Daoy (cell line): ENCODE measurements around the gene DCDC2C. TPM values are rescaled to one million over a fixed set of nuclear protein-coding genes. Genes with fewer than 3 reads are reported as not detected.

Source experiments
- DNase-seq: peaks from one replicate; pipeline ENCODE4 v3.0.0-alpha.2; 2015; ENCODE audit warnings: low read depth
- total RNA-seq: library from RNA; depleted of rRNA; stranded (reverse); fragments of >200 nt; shearing (Covaris generic); gene quantifications from 2 replicates; pipeline ENCODE4 v1.2.3, GENCODE V29; 2014; rRNA removed

DCDC2C gene
- not detected in 2 replicates for total RNA-seq

DNA sequence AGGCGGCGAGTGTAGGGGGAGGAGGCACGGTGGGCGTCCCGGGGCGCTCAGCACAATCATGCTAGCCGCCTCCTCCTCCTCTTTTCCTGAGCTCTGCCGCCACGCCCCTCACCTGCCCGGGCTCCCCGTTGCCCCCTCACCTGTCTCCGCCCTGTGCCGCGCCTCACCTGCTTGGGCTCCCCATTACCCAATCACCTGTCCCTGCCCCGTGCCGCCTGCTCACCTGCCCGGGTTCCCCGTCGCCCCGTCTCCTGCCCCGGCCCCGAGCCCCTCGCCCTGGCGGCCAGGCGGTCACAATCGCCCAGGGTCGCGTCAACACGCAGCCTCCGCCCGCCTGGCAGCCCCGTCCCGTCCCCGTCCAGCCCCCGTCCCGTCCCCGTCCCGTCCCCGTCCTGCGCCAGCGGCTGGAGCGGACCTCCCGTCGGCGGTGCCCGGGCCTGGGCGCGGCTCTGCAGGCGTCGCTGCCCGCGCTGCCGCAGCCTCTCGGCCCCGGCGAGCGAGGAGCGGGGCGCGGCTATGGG lies at the start of gene DCDC2C:
Gene DCDC2C (plus strand): TSS at position 340 of the 521 bp plus-strand sequence. CDS start 177 bp downstream, at position 517.
- DNase-seq = no peak

DNA sequence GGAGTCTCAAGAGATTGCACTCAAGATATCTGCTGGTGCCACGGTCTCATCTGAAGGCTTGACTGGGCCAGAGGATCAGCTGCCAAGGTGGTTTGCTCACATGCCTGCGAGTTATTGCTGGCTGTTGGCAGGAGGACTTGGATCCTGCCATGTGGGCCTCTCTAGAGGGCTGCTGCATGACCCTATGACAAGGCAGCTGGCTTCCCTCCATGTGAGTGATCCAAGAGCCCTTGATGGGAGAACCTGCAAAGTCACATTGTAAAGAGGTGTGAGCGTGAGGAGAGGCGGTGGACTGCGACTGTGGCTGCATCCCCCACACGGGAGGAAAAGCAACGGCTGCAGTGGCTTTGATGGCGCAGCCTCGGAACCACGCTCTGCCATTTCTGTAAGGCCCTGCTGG lies 49.4 kb upstream of the DCDC2C start:
- DNase-seq = no peak

DNA sequence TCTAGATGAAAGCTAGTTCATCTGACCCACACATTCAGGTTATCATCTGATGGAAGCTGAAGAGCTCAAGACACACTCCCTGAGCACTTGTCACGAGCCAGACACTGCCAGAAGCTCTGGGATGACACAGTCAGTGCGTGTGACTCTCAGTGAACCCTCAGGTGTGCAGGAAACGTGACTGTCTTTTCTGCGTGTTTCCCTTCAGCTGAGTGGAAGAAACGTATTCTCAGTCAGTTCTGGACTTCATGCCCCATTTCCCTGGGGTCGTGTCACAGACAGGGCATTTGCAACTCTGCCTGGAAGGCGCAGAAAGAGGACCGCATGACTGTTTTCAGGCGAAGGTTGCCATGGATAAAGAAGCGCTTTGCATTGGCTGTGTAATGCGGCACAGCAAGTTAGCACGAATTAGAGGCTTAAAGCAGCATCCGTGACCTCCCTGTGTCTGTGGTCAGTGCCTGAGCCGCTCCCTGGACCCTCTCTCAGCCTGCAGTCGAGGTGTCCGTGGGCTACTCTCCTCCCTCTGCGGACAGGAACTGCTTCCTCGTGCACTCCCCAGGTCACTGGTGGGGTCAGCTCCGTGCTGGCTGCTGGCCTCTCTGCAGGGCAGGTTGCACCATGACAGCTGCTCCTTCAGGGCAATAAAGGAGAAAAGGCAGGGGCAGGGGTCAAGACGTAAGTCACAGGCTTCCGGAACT lies 48.7 kb upstream of the DCDC2C start:
- no peak for DNase-seq

DNA sequence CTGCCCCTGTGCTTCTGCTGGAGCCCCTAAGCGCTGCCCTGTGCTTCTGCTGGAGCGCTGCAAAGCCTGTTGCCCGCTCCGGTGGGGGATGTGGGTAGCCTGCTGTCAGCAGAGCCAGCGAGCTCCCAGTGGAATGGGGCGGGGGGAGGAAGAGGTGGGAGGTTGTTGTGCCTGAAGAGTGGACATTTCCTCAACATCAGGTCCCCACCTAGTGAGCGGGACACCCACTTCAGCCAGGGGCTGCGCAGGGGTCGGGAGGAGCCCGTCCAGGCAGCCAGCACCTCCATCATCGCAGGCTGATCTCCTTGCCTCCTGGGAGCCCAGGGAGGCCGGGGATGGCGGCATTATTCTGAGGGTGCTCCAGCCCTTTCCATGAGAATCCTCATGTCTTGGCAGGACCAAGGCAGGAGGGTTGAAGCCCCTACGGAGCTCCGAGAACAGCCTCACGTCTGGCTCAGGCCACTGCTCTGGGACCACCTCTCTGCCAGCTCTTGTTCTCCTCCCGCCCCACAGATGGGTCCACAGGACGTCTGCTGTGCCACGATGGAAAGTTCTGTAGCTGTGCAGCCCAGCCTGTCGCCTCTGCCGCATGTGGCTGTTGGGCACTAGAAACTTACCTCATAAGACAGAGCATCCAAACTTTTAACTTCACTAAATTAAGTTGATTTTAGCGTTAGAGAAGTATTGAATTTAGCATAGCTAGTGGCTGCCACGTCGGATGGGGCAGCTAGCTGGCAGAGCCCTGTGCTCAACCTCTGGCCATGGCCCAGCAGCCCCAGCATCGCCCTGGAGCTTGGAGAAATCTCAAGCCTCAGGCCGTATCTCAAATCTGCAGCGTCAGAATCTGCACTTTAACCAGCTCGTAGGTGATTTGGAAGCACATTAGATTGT lies 47.3 kb upstream of the DCDC2C start:
- DNase-seq = no peak

DNA sequence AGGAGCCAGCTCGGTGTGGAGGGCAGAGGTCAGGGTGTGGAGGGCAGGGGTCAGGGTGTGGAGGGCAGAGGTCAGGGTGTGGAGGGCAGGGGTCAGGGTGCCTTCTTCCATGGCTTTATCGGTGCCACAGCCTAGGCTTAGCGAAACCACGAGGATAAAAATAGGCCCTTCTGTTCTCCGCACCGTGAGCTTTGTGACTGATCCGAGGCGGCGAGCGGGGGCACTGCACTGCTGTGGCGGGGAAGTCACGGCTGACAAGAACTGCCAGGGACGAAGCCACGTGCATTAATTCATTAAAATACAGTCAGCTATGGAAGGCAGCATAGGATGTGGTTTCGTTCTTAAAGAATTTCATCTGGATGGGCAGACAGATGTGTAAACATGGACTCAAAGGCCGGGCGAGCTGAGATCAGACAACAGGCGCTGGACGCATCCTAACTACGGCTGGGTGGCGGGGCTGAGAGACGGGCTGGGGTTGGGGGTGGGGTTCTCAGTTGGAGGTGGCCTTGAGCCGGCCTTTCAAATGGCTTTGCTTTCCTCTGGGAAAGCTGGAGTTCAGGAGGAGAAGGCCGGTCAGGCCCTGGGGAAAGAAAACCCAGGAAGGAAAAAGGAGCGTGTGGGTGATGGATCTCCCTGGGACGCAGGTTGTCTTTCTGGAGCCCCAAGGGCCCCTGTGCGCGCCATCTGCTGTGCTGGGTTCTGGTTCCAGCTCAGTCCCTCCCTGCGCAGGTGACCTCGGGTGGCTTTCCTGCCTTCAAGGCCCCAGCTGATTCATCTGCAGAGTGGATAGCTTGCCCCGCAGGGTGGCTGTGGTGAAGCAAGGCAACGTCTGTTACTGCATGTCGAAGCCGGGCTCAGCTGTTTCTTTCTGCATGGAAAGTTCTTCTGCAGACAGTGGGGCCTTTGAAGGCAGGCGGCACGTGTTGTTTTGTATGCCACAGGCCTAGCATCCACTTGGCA lies 46.3 kb upstream of the DCDC2C start:
- no peak for DNase-seq

DNA sequence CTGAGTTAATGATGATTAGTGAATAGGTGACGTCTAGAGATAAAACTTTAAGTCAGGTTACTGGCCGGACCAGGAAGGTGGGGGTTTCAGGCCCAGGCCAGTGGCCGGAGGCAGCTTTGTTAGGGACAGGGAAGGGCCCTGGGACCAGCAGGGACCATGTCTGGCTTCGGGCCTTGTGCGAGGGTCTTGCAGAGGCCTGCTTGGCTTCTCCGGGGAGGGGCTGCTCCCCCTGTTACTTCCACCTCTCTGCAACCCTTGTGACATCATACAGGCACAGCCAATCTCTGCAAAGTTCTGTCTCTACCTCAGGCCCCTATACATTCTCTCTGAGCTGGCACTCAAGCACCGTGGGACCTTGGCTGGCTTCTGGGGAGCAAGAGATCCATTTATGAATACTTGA lies 45.5 kb upstream of the DCDC2C start, which contains the start of gene ALLC:
Gene ALLC (plus strand): TSS at position 320 of the 400 bp plus-strand sequence. CDS start 12,958 bp downstream, outside the sequence.
- no peak for DNase-seq

DNA sequence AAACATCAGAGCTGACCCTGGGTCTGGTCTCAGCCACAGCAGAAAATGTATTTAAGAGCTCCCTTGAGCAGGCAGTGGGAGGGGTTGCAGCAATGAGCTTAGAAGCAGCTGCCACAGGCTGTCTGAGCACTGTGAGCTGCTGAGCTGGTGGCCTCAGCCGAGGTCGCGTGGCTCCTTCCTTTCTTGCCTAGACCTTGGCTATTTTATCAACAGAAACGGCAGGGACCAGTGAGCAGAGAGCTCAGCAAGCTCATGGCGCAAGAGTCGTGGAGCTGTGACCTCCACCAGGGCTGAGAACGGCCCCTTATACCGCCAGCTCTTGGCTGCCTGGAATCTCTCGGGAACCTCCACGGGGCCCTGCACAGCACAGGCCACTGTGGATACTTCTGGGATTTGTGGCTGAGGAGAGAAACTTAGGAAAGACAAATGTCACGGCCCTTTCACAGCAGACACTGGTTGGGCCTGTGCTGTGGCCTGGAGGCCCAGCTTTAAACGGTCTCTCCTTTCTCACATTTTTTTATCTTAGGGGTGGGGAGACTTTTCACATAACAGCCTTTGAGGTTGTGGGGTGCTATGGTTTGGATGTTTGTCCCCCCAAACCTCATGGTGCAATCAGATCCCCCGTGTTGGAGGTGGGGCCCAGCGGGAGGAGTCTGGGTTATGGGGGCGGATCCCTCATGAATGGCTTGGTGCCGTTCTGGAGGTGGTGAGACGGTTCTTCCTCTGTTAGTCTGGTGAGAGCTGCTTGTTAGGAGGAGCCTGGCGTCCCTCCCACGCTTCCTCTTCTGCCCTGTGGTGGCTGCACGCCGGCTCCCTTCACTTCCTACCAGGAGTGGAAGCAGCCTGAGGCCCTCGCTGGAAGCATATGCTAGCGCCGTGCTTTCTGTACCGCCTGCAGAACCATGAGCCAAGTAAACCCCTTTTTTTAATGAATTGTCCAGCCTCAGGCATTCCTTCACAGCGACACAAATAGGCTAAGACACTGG lies 43.6 kb upstream of the DCDC2C start:
- no peak for DNase-seq

DNA sequence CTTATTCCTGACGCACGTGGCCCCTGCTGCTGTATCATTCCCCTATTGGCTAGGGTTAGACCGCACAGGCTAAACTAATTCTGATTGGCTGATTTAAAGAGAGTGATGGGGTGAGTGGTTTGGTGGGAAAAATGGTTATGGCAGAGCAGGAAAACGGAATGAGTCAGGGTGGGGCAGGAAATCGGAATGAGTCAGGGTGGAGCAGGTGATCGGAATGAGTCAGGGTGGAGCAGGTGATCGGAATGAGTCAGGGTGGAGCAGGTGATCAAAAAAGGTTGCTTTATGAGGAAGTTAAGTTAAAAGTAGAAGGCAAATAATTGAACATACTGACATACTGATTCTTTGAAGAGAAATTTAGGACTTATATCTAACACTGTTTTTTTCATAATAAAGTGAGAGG lies 42.7 kb upstream of the DCDC2C start:
- DNase-seq = peak; percentile 50

DNA sequence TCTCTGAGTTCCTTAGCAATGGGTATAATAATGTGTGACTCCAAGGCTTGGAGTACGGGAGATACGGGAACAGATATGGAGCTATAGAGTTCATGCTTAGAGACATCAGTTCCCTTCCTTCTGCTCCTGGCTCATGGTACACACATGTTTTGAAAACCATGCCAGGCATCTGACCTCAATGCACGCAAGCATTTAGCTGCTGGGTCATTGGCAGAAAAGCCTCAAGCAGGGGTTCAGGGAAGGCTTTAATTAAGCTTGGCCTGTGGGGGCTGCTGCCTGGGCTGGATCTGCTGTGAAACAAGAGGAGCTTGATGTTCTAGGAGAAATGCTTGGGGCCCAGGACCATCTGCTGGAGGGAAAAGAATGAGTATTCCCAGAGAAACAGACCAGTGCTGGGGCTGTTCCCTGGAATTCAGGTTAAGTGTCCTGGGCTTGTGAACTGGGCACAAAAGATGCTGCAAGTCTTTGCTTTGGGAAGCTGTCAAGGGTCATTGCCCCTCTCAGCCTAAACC lies 42.2 kb upstream of the DCDC2C start:
- DNase-seq = no peak

- DNase-seq = peak; percentile 41
Measured at GRCh38 chr2:3662239-3662638, 41.1 kb upstream of the DCDC2C start.

DNA sequence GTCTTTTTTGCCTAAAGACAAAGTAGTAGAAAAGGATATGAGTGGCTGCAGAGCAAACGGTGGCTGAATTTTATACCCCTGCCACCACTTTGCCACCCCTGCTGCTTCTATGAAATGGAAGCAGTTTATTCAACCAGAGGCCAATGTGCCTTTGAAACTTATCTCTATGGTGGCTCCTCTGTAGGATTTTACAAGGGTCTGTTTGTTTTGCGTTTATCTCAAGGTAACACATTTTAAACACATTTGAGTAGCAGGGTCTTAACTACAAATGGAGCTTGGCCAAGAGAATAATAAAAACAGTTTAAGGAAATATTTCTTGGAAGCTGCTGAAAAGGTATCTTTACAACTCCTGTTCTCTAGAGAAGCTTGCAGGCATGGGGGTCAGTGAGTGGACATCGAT lies 39.3 kb upstream of the DCDC2C start:
- DNase-seq = no peak

DNA sequence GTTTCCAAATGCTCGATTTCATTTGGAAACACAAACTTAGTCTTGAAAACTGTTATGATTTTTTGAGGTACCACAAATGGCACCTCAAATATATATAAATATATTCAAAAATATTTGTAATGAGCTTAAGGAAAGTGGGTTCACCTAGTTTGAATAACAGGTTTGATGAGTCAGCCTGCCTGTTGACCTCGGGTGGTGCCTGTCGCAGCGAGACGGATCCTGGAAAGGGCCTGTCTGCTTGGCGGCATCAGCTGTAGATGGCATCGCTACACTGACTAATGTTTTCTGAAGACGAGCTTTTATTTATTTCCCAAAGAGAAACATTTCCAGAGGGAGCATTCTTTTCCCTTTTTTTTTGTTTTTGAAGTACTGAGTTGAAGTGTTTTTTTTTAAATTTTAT lies 38.5 kb upstream of the DCDC2C start:
- no peak for DNase-seq

- no peak for DNase-seq
Measured at GRCh38 chr2:3665886-3666612, 37.3 kb upstream of the DCDC2C start.

- DNase-seq = no peak
Measured at GRCh38 chr2:3666613-3666975, 36.8 kb upstream of the DCDC2C start.

DNA sequence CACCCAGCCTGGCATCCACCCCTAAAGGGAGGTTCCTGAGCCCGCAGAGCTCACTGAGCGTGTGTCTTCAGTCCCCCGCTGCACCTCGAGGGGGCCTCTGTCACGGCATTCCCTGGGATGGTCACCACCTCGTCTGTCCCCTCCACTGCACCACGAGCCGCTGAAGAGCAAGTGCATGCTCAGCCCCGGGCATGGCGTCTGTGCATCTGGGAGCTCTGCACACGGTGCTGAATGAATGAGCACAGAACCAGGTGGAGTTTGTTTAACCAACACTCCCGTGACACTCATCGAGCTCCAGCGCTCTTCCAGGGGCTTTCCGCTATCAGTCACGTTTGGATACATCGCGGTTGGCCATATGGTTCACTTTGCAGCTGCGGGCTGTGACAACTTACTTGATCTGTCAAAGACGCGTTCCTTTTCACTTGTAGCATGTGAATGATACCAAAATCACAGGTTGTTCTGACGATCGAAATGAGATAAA lies 36.2 kb upstream of the DCDC2C start:
- DNase-seq = peak; percentile 53

DNA sequence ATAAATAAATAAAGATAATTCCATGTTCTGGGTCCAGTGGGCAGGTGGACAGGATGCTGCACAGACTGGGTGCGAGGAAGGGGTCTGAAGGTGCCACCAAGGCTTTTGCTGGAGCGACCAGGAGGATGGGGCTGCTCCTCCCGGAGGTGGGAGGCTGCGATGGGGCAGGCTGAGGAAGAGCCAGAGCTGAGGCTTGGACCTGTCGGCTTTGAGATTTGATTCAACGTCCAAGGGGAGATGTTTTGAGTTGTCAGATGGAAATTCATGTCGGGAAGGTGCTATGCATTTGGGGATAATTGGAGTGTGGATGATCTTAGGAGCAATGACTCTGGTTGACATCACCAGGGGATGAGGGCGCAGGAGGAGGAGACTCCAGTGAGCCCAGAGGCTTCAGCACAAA lies 33.7 kb upstream of the DCDC2C start:
- no peak for DNase-seq

DNA sequence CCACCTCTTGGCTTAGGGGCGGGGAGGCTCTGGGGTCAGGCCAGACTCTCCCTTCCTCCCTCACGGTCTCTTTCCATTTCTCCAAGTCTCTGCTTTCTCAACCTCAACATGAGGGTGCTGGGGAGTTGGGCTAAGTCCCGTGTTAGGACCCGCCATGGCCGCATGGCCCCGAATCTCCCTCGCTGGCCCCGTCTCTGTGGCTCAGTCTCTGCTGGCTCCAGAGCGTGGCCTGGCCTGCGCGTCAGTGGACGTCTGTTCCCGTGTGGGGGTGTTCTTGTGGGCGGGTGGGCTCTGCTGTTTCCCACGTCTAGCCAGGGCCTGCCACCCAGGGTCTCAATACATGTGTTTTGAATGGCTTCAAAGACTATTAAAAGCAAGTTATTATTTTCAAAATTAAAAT lies 33.0 kb upstream of the DCDC2C start:
- no peak for DNase-seq

DNA sequence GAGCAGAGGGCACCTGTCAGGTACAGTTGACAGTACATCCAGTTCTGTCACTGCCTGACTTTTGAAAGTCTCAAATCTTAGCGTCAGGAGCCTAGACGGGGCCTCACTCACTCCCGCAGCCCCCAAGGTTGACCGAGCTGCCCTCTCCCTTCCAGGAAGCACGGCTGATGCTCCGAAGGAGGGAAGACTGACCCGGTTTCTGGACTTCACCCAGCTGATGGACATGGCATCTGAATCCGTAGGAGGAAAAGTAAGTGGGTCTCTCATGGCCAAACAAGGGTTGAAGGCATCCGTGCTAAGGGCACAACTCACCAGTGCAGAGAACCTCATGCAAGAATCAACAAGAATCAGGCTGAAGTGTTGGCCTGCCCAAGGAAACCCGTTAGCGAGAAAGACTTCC lies 32.4 kb upstream of the DCDC2C start:
- DNase-seq = no peak
